Breast epithelium (tissue), 4 donors: ENCODE data around the gene SOCS3. TPM values are rescaled to one million over a fixed set of nuclear protein-coding genes. Genes with fewer than 3 reads are reported as not detected.

Experiments used
- DNase-seq, 2 donors: peaks; one replicate each; pipeline ENCODE4 v3.0.0-alpha.2; 2019; ENCODE audit warnings: low spot score in 2 of 2
- H3K27ac ChIP-seq, 2 donors: fragments of 200-600 bp; sonication (generic) in 1 of 2; one replicate each; pipeline ENCODE4 v1.5.1; 2016 to 2019; ENCODE audit warnings: mild to moderate bottlenecking in 1 of 2
- H3K27me3 ChIP-seq, 2 donors: fragments of 200-600 bp; sonication (generic) in 1 of 2; one replicate each; pipeline versions ENCODE4 v1.5.1 to v1.6.0; 2017 to 2019; ENCODE audit warnings: control low read depth in 1 of 2, mild to moderate bottlenecking in 1 of 2
- H3K36me3 ChIP-seq: fragments of 200-600 bp; one replicate; pipeline ENCODE4 v1.5.1; 2019
- H3K4me1 ChIP-seq, 2 donors: fragments of 200-600 bp; sonication (generic); one replicate each; pipeline ENCODE4 v1.5.1; 2016 to 2019; ENCODE audit warnings: control low read depth in 1 of 2
- H3K4me3 ChIP-seq, 3 donors: fragments of 200-600 bp; sonication (generic); 1 replicate in 2 of 3; 2 replicates in 1 of 3; pipeline ENCODE4 v1.5.1; 2016 to 2019; ENCODE audit warnings: mild to moderate bottlenecking in 3 of 3, moderate library complexity in 2 of 3
- H3K9me3 ChIP-seq, 2 donors: fragments of 200-600 bp; sonication (generic) in 1 of 2; one replicate each; pipeline ENCODE4 v1.5.1; 2016 to 2019; ENCODE audit warnings: control low read depth in 1 of 2
- CTCF ChIP-seq, 3 donors: fragments of 450-650 bp; IDR thresholded peaks; one replicate each; pipeline ENCODE4 v1.5.1; 2016 to 2017; ENCODE audit warnings: antibody characterized with exemption in 3 of 3, mild to moderate bottlenecking in 3 of 3, moderate library complexity in 3 of 3
- POLR2A ChIP-seq: fragments of 450-650 bp; IDR thresholded peaks from one replicate; pipeline ENCODE4 v1.6.1; 2016; ENCODE audit warnings: antibody characterized with exemption, mild to moderate bottlenecking, moderate library complexity
- POLR2AphosphoS5 ChIP-seq, 3 donors: sonication (generic); formaldehyde crosslinking; IDR thresholded peaks; one replicate each; pipeline ENCODE4 v1.6.1; 2017; ENCODE audit warnings: antibody characterized with exemption in 3 of 3
- intact Hi-C: fragments of 100-400 bp; cut with DNase I; formaldehyde crosslinking; loops from one replicate; pipeline ENCODE4 v1.15.1; 2023; ENCODE audit warnings: low total_unique reads
- total RNA-seq, 3 donors: library from RNA; depleted of rRNA; stranded (reverse); fragments of >200 nt; gene quantifications; one replicate each; pipeline ENCODE4 v1.1.0, GENCODE V29; 2016

Gene SOCS3
- 100 to 1,000 TPM in 1 of 3 donors, 10 to 100 TPM in 2; 58.1 to 190 (median 76.4) TPM for total RNA-seq

GRCh38 chr17:78359997-78360370 lies at the start of gene SOCS3:
Gene SOCS3, minus strand, starts transcription at chr17:78360077. Its CDS starts 982 bp downstream, at chr17:78359095.
- Histone ChIP-seq H3K27me3 (no peaks in the 10 kb centered on the region), H3K4me1 (peaks cover 4 to 8% of the 10 kb centered on the region in 2 donors), H3K4me3 (peak within 1 kb of the TSS; percentile 76 to 100 (median 95)), H3K9me3 (no peaks in the 10 kb centered on the region), H3K36me3 (no peaks in the 10 kb centered on the region), H3K27ac (peak within 1 kb of the TSS; percentile 91 to 94)
- DNase-seq, result peak; percentile 93 to 97
- TF ChIP-seq CTCF (IDR thresholded peaks at IDR 0.05) (peak in 1 of 3 donors; percentile 25), POLR2AphosphoS5 (IDR thresholded peaks at IDR 0.05) (peak; percentile 61 to 89 (median 72)), POLR2A (peak; percentile 50)
- intact Hi-C loops, result no loop called here

- intact Hi-C loops, result no loop called here
- H3K4me3 ChIP-seq, result no peak overlapping the region
- peak overlapping the region in 1 of 2 donors; percentile 9 for H3K27ac ChIP-seq
- DNase-seq, result no peak
- H3K27me3 ChIP-seq, result no peaks in the 10 kb centered on the region
- no peaks in the 10 kb centered on the region for H3K36me3 ChIP-seq
- no peak for TF ChIP-seq POLR2AphosphoS5 (IDR thresholded peaks at IDR 0.05)
- TF ChIP-seq POLR2A, result no peak
- TF ChIP-seq CTCF (IDR thresholded peaks at IDR 0.05), result no peak
- H3K9me3 ChIP-seq, result no peaks in the 10 kb centered on the region
- no peaks in the 10 kb centered on the region for H3K4me1 ChIP-seq
These were observed 49.5 kb upstream of the SOCS3 start for GRCh38 chr17:78409191-78409928.

- intact Hi-C loops, result no loop called here
- Histone ChIP-seq H3K36me3 (no peaks in the 10 kb centered on the region), H3K4me3 (no peak overlapping the region), H3K4me1 (no peaks in the 10 kb centered on the region), H3K27me3 (no peaks in the 10 kb centered on the region), H3K27ac (peak overlapping the region in 1 of 2 donors; percentile 9), H3K9me3 (no peaks in the 10 kb centered on the region)
- no peak for DNase-seq
- TF ChIP-seq POLR2AphosphoS5 (IDR thresholded peaks at IDR 0.05), result no peak
These were observed 48.7 kb upstream of the SOCS3 start for GRCh38 chr17:78408476-78409050.

- Histone ChIP-seq H3K27ac (no peak overlapping the region), H3K27me3 (no peaks in the 10 kb centered on the region), H3K4me1 (no peaks in the 10 kb centered on the region), H3K9me3 (no peaks in the 10 kb centered on the region), H3K4me3 (no peak overlapping the region), H3K36me3 (no peaks in the 10 kb centered on the region)
- intact Hi-C loops, result no loop called here
- no peak for DNase-seq
- TF ChIP-seq POLR2A (no peak), POLR2AphosphoS5 (IDR thresholded peaks at IDR 0.05) (no peak), CTCF (IDR thresholded peaks at IDR 0.05) (no peak)
These were observed 47.6 kb upstream of the SOCS3 start for GRCh38 chr17:78407387-78408000.

- TF ChIP-seq POLR2A (no peak), CTCF (IDR thresholded peaks at IDR 0.05) (no peak), POLR2AphosphoS5 (IDR thresholded peaks at IDR 0.05) (no peak)
- Histone ChIP-seq H3K27me3 (no peaks in the 10 kb centered on the region), H3K36me3 (no peaks in the 10 kb centered on the region), H3K4me1 (no peaks in the 10 kb centered on the region), H3K9me3 (no peaks in the 10 kb centered on the region), H3K27ac (no peak overlapping the region), H3K4me3 (no peak overlapping the region)
- intact Hi-C loops, result no loop called here
- no peak for DNase-seq
These were observed 47.0 kb upstream of the SOCS3 start for GRCh38 chr17:78406920-78407319.
